Kidney epithelial cell (primary cell): Measurements from ENCODE around the gene ZNF701. TPM values are rescaled to one million over a fixed set of nuclear protein-coding genes. Genes with fewer than 3 reads are reported as not detected.

Experiments
- DNase-seq: peaks from one replicate; pipeline ENCODE4 v3.0.0-alpha.2; 2010; ENCODE audit warnings: low read depth
- H3K27me3 ChIP-seq: 2 replicates; pipeline ENCODE4 v1.6.0; 2011; ENCODE audit warnings: low read length; ENCODE audit not compliant: control insufficient read depth, insufficient read depth
- H3K36me3 ChIP-seq: 2 replicates; pipeline ENCODE4 v1.5.1; 2011; ENCODE audit warnings: low read length; ENCODE audit not compliant: control insufficient read depth, insufficient read depth
- H3K4me3 ChIP-seq: 2 replicates; pipeline ENCODE4 v1.5.1; 2011; ENCODE audit warnings: low read depth, mild to moderate bottlenecking, control low read depth, low read length
- total RNA-seq: library from RNA; depleted of rRNA; stranded (reverse); fragments of >200 nt; gene quantifications from 2 replicates; pipeline ENCODE4 v1.2.3, GENCODE V29; 2015
- TF ChIP-seq, protein P1 (sequence below): IDR thresholded peaks from 2 replicates; pipeline ENCODE4 v1.5.1; 2011; ENCODE audit warnings: mild to moderate bottlenecking, moderate library complexity, low read length, control low read depth, inconsistent platforms; ENCODE audit not compliant: insufficient read depth, poor library complexity, severe bottlenecking

Gene ZNF701
- 11.0 and 14.6 TPM in 2 replicates for total RNA-seq

DNA sequence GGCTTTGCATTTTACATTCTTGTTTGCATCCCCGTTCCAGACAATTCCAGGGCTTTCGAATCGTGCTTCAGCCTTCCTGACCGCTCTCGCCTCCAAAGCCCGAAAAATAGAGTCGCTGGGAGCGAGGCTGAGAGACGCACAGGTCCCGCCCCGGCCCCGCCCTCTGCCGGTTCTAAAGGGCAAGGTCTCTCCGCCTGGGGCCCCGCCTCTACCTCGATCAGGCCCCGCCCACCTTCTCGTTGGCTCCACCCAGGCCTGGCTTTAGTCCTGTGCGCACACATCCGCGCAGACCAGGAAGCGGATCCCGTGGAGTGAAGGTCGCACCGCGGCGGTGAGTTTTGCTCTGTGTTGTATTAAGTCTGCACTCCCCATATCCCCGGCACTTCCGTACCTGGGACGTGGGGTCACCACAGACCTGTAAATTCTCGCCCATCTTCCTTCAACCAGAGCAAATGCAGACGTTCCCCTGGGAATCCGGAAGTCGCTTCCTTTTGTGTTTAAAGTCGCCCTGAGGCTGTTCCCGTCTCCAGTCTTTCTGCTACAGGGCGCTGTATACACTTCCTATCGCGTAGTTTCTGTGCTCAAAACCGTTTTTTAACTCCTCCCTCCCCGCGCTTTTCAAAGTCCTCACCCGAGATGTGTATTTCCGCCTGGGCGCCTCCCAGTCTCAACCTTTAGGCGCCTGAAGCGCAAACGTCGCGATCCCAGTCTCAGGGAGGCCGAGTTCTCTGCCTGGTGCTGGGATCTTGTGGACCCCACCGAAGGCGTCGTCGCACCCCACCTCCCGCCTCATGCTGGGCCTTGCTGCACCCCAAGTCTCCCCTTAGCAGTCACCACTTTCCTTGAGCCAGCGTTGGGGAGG, at the start of gene ZNF701:
Gene ZNF701 (plus strand): TSS at position 288 of the 862 bp plus-strand sequence. CDS start 3,861 bp downstream, outside the sequence.
- TF ChIP-seq, protein P1, sequence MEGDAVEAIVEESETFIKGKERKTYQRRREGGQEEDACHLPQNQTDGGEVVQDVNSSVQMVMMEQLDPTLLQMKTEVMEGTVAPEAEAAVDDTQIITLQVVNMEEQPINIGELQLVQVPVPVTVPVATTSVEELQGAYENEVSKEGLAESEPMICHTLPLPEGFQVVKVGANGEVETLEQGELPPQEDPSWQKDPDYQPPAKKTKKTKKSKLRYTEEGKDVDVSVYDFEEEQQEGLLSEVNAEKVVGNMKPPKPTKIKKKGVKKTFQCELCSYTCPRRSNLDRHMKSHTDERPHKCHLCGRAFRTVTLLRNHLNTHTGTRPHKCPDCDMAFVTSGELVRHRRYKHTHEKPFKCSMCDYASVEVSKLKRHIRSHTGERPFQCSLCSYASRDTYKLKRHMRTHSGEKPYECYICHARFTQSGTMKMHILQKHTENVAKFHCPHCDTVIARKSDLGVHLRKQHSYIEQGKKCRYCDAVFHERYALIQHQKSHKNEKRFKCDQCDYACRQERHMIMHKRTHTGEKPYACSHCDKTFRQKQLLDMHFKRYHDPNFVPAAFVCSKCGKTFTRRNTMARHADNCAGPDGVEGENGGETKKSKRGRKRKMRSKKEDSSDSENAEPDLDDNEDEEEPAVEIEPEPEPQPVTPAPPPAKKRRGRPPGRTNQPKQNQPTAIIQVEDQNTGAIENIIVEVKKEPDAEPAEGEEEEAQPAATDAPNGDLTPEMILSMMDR, result peak; percentile 22
- Histone ChIP-seq H3K27me3 (no peaks in the 10 kb centered on the region), H3K36me3 (no peaks in the 10 kb centered on the region), H3K4me3 (peak within 1 kb of the TSS; percentile 56)
- peak; percentile 47 for DNase-seq

DNA sequence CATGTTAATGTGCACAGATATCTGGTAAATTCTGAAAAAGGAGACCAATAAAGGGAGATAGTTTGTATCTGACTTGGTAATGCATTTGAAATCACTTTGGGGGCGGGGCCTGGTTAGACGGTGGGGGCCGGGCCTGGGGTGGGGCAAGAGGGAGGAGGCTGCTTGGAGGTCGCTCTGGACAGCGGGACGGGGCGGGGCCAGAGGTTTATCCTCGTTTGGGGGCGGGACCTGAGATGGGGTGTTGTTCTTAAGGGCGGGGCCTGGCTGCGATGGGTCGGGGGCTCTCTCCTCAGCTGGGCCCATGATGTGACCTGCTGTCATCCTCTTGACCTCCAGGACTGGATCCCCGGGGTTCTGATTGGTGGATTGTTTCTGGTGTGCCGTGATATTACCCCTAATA, 47.5 kb upstream of the ZNF701 start:
- Histone ChIP-seq H3K36me3 (no peaks in the 10 kb centered on the region), H3K27me3 (no peaks in the 10 kb centered on the region), H3K4me3 (no peak overlapping the region)
- DNase-seq, result no peak
- TF ChIP-seq, protein P1, result no peak

DNA sequence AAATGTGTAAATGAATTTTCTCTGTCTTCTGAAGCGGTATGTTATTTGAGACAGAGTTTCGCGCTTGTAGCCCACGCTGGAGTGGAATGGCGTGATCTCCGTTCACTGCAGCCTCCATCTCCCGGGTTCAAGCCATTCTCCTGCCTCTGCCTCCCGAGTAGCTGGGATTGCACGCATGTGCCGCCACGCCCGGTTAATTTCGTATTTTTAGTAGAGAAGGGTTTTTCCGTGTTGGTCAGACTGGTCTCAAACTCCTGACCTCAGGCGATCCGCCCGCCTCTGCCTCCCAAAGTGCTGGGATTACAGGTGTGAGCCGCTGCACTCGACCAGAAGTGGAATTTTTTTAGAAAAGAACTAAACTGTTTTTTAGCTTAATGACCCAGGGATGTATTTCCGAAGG, 46.0 kb upstream of the ZNF701 start:
- DNase-seq, result no peak
- TF ChIP-seq, protein P1, result no peak
- H3K27me3 ChIP-seq, result no peaks in the 10 kb centered on the region
- no peak overlapping the region for H3K4me3 ChIP-seq
- no peaks in the 10 kb centered on the region for H3K36me3 ChIP-seq

DNA sequence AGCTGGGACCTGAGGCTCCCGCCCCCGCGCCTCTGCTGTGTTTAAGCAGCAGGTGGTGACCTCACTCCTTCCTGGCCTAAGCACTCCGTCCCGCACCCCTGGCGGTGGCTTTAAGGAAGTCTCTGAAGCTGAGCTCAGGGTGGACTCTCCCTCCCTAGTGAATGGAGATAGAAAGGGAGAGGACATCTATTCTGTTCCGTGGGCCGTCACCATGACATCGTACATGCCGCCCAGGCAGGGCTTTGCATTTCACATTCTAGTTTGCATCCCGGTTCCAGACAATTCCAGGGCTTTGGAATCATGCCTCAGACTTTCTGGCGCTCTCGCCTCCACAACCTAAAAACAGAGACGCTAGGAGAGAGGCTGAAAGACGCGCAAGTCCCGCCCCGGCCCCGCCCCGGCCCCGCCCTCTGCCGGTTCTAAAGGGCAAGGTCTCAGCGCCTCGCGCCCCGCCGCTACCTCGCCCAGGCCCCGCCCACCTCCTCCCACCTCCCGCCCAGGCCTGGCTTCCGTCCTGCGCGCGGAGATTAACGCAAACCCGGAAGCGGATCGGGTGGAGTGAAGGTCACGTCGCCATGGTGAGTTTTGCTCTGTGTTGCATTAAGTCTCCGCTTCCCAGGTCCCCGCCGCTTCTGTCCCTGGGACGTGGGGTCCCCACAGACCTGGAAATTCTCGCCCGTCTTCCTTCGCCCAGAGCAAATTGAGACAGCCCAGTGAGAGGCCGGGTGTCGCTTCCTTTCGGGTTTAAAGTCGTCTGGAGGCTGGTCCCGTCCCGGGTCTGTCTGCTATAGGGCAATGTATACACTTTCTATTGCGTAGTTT, 42.7 kb upstream of the ZNF701 start, which contains the start of gene ZNF808:
Gene ZNF808 (plus strand): TSS at position 535 of the 822 bp plus-strand sequence. CDS start 15,617 bp downstream, outside the sequence.
- DNase-seq, result peak; percentile 73
- Histone ChIP-seq H3K4me3 (peak within 1 kb of the TSS; percentile 62), H3K27me3 (no peaks in the 10 kb centered on the region), H3K36me3 (no peaks in the 10 kb centered on the region)
- TF ChIP-seq, protein P1, result peak; percentile 68

DNA sequence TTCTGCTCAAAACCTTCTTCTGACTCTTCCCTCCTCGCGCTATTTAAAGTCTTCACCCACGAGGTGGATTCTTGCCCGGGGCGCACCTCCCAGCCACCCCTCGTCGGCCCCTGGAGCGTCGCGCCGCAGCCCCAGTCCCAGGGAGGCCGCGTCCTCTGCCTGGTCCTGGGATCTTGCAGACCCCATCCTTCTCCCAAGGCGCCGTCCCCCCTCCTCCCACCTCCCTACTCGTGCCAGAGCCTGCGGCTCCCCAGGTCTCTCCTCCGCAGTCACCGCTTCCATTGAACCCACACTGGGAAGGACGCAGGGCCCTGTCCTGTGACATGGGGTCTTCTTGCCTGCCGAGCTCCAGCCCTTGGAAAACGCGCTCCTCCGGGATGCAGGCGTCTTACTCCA, 42.1 kb upstream of the ZNF701 start:
- no peaks in the 10 kb centered on the region for H3K27me3 ChIP-seq
- H3K4me3 ChIP-seq, result peak overlapping the region; percentile 62
- TF ChIP-seq, protein P1, result no peak
- H3K36me3 ChIP-seq, result no peaks in the 10 kb centered on the region
- DNase-seq, result no peak
